Activated CD4-positive, CD25-positive, alpha-beta regulatory T cell treated with anti-CD3 and anti-CD28 coated beads, Interleukin-2, amount 50 U/mL, for 72 hours (primary cell): ENCODE data around the gene RASGRP2.
"Not testable (repeated sequence)": the region's sequence is repeated elsewhere in the genome, so short reads cannot be mapped to it uniquely, and the experiment has no call there.

ENCODE experiments used
- DNase-seq: peaks from one replicate; pipeline ENCODE4 v3.0.0; 2021

Gene RASGRP2

DNA sequence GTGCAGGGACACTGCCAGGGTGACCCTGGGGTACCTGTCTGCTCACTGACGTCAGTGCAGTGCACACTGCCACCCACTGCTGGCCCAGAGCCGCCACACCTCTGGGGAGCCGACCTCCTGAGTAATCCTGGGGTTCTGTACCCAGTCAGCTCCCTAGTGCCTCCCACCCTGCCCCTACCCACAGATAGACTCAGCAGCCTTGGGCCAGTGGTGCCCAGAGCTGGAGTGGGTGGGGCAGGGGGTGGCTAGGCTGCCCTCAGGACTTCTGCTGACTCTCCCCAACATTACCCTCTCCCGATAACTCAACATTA lies 26.7 kb downstream of the RASGRP2 start:
- DNase-seq = no peak

DNA sequence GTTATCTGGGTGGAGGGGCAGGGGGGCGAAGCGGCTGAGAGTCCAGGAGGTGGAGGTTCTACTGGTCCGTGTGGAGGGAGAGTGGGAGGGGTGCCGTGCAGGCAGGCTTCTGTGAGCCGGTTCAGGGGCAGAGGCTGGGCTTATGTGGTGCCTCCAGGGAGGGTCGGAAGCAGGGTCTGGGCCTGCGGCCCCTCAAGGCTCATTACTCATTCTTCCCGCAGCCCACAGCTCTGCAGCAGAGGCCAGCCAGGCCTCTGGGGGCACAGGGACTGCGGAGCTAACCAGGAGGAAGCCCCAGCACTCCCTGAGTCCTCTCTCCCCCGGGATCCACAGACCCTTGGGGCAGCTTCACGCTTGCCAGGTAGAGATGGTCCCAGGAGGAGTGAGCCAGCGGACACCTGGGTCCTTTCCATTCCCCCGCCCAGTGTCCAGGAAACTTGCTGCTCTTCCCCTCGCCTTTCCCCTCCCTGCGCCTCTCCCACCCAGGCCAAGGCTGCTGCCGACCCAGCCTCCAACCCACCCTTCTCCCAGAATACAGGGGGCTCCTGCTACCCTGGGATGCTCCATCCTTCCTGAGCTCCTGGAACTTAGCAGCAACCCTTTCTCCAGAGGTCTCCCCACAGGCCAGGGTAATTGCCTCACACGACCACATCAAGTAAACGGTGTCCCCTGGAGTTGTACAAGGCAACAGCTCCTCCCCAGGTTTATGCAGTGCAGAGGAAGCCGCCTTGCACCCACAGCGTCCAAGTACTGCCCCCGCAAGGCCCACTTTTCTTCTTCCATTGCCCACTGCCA lies 27.3 kb downstream of the RASGRP2 start:
- DNase-seq = no peak

DNA sequence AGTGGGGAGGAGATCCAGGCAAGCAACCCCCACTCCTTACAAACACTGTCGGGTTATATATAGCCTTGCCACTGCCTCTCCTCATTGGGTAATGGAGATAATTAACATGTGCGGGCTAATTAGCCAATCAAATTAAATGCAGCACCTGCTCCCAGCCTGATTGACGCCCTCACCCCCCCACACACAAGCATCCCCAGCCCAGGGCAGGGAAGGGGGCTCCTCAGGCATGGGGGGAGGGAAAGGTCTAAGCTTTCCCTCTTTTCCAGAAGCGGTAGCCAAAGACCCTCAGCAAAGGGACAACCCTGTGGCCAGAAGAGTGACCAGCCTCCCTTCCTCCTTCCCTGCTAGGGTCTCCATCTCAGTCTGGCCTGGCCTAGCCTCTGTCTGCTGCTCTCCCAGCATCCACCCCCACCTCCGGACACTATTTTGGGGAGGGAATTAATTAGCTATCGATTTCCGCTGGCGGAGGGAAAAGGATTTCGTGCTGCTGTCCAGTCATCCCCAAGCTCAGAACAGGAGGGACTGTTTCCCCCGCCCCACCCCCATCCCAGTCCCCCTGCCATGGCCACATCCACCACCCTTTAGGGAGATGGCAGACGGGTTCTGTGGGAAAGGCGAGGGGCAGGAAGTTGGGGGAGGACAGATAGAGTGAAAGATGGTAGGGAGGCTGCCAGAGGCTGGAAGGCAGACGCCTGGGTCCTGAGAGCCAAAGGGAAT lies 28.0 kb downstream of the RASGRP2 start:
- no peak for DNase-seq

DNA sequence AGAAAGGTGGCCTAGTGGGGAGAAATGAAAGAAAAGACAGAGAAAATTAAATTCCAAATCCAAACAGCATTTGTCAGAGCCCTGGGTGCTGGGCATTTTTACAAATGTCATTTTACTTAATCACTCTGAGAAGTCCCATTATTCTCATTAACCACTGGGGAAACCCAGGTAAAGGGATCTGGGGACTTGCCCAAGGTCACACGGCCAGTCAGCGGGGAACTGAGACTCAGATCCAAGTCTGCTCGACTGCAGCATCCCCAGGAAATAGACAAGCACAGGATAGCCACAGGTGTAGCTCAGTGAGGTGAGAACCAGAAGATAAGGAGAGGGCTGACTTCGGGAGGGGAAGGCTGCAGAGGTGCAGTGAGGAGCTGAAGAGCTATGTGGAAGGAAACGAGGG lies 28.8 kb downstream of the RASGRP2 start:
- DNase-seq = no peak

DNA sequence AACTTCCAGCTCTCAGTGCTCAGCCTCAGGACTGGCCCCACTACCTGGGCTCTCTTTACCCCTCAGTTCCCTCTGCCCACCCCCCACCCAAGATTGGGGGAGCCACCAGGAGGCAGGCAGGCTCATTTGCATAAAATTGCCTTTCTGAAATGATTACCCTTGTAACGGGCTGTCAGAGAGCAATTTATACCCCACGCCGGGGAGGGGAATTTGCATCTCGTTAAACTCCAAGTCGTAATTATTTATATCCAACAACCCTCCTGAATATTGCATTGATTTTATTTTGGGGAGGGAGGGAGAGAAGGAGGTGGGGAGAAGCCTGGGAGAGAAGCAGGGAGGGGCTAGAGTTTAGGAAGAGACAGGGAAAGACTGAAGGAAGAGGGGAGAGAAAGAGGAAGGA lies 29.3 kb downstream of the RASGRP2 start:
- DNase-seq = no peak

DNA sequence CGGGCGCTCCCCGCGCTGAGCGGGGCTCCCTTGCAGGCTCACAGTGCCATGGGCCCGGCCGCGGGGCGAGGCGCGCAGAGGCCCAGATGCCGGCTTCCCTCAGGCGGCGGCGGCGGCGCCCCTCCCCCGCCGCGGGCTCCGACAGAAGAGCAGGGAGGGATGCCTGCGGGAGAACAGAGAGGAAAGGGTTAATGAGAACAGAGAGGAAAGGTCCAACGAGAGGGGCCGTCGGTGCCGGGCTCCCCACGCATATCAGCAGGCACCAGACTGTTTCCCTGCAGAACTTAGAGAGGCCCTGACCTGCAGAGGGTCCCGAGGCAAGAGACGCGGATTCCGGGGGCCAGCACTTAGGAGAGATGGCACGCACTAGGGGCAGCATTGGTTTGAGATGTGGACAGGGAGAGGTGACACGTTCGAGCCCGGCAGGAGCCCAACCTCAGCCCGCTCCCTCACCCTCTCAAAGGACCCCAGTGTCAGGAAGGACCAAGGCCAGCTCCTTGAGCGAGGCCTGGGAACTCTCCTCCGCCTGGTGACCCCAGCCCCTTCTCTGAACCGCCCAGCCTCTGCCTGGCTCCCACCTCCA lies 30.1 kb downstream of the RASGRP2 start:
- no peak for DNase-seq

DNA sequence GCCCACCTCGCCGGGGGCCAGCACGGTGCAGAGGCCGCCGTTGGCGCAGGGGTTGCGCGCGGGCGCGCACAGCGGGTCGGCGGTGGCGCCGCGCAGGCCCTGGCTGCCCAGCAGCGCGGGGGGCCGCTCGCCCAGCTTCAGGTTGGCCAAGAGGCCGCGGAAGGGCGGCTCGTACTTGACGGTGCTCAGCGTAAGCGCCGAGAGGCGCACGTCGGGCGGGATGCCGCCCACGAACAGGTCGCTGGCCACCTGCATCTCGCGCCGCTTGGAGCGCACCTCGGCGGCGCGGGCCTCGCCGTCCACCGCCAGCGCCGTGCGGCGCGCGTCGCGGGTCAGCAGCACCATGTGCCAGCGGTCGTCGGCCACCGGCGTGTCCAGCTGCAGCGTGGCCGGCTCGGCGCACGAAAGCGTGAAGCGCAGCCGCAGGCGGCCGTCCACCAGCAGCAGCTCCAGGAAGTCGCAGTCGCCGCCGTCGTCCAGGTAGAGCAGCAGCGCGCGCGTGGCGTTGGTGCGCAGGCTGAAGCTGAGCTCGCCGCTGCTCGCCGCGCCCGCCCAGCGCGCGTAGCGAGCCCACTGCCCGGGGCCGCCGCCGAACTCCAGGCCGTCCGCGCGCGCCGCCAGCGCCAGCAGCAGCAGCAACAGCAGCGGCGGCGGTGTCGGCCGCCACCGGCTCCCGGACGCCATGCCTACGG lies 30.8 kb downstream of the RASGRP2 start:
- DNase-seq = no peak

DNA sequence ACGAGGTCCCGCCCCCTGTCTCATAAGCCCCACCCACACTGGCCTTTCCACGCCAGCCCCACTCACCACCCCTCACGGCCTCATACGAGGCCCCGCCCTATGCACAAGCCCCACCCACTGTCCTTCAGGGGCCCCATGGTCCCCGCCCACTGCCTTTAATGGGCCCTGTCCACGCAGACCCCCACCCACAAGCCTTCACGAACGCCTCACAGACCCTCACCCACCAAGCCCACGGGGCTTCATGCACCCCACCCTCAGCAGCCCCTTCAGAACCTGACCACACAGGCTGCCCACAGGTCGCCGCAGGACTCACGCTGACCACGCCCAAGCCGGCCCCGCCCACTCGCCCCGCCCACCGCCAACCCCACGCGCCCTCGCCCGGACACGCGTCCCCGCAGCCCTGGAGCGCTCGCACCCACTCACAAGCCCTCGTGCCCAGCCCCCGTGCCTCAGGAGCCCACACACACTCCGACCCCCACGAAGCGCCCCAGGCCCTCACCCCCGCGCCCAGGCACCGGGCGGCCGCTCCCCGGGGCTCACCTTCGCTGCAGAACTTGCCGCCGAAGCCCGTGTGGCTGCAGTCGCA lies 31.4 kb downstream of the RASGRP2 start:
- no peak for DNase-seq

DNA sequence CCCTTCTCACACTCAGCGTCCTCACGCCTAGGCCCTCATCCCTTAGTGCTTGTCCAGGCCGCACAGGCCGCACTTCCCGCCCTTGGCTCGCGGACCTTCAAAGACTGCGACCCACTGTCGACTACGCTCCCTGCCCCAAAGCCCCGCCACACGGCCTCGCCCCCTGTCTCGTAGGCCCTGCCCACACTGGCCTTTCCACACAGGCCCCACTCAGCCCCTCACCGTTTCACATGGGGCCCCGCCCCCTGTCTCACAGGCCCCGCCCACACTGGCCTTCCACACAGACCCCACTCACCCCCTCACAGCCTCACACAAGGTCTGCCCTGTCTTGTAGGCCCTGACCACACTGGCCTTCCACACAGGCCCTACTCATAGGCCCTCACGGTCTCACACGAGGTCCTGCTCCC lies 32.0 kb downstream of the RASGRP2 start:
- no peak for DNase-seq

DNA sequence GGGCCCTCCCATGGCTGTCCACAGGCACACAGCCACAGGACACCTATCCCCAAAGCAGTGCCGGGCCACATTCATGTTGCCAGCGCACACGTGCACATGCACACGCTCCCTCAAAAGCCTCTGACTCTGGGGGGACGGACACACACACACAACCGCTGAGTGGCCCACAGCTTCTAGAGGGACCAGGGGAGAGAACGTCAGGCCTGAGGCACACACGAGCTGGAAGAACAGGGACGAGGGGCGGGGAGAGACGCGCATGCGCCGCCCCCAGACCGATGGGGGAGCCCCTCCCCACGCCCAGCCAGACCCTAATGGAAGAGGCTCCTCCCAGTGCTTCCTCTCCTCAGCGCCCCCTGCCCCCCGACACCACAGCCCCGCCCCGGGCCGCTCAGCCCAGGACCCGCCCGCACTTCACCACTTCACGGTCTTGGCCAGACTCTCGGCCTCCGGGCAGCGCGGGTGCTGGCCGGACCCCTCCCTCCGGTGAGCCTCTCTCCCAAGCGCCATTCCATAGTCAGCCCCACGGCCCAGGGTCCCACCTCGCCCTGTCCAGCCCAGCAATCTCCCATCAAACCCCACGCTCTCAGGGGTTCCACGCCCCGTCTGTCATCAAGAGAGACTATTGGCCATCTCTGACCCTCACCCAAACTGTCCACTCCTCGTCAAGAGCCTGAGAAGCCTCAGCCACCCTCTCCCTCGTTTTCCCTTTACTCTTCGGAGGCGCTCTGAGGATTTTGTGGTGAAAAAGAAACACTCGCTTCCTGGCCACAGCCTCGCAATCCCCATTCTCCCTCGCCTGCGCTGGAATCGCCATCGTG lies 32.6 kb downstream of the RASGRP2 start:
- no peak for DNase-seq

DNA sequence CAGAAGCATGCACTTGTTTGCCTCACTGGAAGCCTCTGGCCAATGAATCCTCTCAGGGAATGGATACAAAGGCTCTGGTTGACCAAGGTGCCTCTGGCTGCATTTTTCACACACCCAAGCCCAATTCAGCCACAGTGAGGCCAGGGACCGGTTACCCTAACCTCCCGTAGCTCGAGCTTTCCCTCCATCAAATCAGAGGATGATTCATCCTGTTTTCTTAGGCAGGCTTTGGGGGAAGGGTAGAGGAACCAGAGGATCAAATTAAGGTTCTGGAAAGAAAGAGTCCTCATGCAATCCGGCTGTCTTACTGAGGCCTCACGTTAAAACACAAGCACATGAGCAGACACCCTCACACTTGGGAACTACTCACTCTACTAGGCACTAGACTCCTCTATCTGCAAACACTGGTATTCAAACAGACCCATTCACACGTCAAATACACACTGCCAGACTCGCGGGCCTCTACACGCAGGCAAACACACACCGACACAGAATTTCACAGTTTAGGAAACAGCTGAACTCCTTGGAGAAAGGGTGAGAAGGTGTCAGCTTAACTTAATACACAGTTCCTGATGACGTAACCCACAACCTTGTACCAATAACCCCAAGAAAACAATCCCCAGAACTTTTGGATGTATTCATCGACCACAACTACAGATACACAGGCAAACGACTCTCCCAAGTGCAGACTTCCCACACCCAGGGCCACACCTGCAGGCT lies 33.4 kb downstream of the RASGRP2 start:
- no peak for DNase-seq

DNA sequence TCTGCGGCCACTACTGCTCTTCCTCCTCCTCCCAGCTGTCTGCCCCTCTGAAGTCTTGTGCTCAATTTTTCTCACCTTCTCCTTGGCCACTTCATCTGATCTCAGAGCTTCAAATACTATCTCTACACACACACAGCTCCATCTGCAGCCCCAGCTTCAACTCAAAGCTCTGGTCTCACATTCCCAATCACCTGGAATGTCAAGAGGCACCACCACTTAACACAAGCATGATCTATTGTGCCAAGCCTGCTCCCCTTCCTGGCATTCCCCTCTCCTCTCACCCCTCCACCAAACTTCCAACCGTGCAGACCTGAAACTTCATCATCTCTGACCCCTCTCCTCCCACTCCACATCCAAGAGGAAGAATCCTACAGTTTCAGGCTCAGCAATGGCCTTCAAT lies 38.4 kb downstream of the RASGRP2 start:
- no peak for DNase-seq

DNA sequence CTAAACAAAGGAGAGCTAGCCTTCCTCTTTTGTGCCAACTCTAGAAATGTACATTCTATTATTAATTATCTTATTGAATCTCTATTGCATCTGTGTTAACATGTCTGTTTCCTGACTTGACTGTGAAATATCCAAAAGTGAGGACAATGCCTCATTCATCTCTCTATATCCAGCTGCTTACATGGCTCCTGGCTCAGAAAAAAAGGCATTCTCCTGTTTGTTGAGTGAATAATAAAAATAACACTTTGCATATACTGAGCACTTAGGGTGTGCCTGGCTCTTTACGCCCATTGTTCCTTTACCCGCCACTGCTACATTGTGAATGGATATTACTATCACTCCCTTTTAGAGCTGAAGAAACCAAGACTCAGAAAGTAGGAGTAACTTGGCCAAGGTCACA lies 40.9 kb downstream of the RASGRP2 start:
- DNase-seq = no peak

DNA sequence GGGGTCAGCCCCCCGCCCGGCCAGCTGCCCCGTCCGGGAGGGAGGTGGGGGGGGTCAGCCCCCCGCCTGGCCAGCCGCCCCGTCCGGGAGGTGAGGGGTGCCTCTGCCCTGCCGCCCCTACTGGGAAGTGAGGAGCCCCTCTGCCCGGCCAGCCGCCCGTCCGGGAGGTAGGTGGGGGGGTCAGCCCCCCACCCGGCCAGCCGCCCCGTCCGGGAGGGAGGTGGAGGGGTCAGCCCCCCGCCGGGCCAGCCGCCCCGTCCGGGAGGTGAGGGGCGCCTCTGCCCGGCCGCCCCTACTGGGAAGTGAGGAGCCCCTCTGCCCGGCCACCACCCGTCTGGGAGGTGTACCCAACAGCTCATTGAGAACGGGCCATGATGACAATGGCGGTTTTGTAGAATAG lies 42.0 kb downstream of the RASGRP2 start:
- DNase-seq = not testable (repeated sequence)

DNA sequence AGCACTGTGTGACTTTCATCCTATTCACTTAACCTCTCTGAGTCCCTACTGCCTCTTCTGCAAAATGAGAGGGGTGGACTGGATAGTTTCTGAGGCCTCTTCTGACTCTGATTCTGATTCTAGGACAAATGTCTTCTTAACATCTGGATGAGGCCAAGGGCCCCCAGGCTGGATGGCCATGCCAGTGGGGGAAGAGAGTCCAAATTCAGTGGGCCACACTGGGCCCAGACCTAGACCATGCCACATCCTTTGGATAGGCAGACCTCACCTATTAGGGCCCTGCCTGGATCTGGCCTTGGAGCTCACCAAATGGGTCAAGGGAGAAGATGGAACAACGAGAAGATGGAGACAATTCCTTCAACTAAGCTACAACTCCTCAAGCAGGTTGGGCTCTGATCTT lies 45.5 kb downstream of the RASGRP2 start:
- no peak for DNase-seq

DNA sequence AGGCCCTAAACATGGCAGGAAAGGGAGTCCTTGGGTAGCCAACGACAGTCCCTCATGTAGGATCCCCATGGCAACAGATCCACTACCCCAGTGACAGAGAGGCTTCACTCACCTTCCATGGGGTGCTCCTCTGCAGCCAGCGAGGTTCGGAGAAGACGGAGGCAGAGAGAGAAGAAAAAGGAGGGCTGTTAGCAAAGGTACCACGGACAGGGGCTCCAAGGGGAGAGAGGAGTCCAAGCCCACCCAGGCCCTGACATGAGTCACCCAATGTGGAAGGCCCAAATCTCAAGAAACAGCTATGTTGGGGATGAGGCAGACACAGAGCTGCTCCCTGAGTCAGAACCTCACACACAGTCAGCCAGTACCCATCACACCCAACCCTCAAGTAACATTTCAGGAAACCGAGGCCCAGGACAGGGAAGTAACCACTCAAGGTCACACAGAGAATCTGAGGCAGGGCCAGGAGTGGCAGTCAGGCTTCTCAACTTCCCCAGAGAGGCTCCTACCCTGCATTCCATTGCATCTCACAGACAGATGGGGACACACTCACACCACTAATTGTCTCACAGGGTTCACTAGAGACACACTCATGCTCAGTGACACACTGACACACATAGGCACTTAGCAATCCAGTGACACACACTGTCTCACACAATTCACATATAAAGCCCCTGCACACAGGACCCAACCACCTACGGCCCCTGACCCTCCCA lies 46.1 kb downstream of the RASGRP2 start:
- no peak for DNase-seq

DNA sequence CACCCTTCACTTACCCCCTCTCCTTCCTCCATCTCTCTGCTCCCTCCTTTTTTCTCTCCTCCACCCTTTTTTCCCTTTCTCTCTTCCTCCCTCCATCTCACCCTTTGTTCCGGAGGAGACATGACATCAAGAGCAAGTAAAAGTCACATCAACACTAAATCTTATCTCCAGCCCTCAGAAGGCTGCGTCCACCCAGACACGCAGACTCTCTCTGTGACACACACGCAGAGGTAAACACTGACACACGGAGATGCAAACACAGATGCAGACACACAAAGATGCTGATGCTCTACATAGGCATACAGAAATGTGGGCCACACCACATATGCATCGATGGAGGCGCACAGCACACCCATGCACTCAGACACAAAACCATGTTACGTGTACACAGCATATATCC lies 47.9 kb downstream of the RASGRP2 start:
- DNase-seq = no peak

DNA sequence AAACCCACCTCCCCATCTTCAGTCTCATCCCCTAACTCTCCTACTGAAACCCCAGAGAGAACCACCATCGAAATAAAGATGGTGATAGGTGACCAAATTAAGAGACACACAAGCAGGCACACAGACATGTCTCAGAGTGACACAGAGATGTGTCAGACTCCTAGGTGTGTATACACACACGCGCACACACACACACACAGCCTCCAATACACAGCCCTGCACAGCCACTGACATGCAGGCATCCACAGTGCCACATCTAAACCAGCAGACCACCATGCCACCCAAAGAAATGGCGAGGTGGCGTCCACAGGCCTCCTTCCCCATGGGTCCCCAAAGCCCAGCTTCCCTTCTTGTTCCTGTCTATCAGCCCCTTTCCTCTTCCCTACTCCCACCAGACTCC lies 48.4 kb downstream of the RASGRP2 start:
- DNase-seq = no peak

DNA sequence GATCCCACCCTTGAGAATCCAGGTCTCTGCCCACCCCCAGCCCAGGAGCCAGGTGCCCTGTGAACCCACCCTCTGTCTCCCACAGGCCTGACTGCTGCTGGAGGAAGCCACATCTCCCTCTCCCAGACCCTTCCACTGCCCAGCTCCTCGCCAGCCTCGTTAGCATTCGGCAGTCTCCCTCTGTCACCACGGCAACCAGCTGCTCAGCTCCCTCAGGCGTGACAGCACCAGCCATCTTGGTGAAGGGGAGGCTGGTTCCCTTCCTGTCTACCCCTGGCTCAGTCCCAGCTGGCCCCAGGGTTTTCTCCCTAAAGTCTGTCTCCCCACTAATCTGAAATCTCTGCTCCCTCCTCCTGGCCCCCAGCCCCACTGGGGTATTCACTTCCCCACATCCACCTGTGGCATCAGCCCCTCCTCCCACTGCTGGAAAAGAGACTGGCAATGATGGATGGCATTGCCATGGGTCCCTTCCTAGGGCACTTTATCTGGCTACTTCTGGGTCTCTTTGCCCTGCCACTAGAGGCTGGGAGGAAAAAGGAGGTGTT lies 49.0 kb downstream of the RASGRP2 start:
- no peak for DNase-seq

DNA sequence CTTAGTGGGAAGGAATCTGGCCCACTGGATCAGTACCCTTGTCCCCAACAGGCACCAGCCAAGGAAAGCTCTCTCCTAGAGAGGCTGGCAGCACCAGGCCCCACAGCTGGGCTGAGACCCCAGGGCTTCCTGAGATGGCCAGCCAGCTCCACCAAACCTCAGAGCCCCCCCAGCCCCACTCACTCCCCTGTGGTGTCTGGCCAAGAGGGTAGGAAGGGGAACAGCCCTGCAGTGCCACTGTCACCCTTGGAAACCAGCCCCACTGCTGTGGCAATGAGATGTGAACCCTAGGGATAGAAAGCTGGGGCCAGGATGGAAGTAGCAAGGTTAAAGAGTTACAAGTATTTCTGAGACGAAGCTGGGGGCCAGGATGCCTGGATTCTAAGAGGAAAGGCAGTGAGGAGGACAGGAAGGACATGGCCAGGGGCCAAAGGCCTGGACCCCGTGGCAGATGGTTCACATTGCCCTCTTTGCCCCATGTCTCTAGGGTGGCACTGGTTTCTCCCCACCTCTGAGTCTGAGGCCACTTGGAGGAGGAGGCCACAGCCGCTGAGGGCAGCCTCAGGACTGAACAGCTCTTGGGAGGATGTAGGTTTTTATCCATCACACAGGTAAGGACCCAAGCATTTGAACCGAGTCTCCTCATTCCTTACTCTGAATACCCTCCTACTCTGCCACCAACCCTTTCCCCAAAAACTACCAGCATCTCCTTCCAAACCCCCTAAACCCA lies 49.8 kb downstream of the RASGRP2 start:
- no peak for DNase-seq
